ENCODE results near the gene AKR1B15. TPM values are rescaled to one million over a fixed set of nuclear protein-coding genes. Genes with fewer than 3 reads are reported as not detected.
"Not testable (repeated sequence)": the region's sequence is repeated elsewhere in the genome, so short reads cannot be mapped to it uniquely, and the experiment has no call there.

The AKR1B15 gene
- total RNA-seq, 2 experiments from 2014 or later = not detected

DNA sequence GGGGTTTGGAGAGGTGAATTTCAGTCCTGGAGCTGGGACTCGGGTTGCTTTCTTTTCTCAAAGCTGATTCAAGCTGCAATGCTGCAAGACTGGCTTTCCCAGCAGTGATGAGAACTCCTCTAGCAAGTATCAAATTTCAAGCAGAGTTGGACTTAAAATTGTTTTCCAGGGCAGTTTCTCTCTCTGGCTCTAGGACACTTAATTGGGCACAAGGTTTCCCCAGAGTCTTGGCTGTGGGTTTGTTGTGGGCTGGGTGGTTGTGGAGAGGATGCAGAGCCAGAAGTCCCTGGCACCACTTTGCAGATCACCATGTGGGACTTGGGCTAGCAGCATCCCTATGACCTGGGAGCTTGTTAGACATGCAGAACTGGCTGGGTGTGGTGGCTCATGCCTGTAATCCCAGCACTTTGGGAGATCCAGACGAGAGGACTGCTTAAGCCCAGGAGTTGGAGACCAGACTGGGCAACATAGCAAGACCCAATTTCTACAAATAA is 16.8 kb downstream of the AKR1B15 start:
- H3K4me3 ChIP-seq (ENCODE audit: low read length) = no peak overlapping the region
- H3K27ac ChIP-seq (ENCODE audit: low read depth in 1 of 2, low read length in 2 of 2) = no peak overlapping the region
- ATAC-seq (ENCODE audit: poor library complexity) = no peak
- H3K4me1 ChIP-seq (ENCODE audit: insufficient read depth, low read length) = peaks cover 7% of the 10 kb centered on the region
- TF ChIP-seq, protein P1, sequence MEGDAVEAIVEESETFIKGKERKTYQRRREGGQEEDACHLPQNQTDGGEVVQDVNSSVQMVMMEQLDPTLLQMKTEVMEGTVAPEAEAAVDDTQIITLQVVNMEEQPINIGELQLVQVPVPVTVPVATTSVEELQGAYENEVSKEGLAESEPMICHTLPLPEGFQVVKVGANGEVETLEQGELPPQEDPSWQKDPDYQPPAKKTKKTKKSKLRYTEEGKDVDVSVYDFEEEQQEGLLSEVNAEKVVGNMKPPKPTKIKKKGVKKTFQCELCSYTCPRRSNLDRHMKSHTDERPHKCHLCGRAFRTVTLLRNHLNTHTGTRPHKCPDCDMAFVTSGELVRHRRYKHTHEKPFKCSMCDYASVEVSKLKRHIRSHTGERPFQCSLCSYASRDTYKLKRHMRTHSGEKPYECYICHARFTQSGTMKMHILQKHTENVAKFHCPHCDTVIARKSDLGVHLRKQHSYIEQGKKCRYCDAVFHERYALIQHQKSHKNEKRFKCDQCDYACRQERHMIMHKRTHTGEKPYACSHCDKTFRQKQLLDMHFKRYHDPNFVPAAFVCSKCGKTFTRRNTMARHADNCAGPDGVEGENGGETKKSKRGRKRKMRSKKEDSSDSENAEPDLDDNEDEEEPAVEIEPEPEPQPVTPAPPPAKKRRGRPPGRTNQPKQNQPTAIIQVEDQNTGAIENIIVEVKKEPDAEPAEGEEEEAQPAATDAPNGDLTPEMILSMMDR (IDR thresholded peaks at IDR 0.05) = no peak
- peaks cover 0 to 10% of the 10 kb centered on the region in 2 experiments for H3K9me3 ChIP-seq (ENCODE audit: control insufficient read depth in 1 of 2, insufficient read depth in 1 of 2, low read length in 2 of 2)
- DNase-seq = no peak
- Mint-ChIP-seq H3K27me3 (no peaks in the 10 kb centered on the region), H3K4me1 (ENCODE audit: low read depth) (peaks cover 16% of the 10 kb centered on the region), H3K4me3 (no peak overlapping the region), H3K9me3 (peaks cover 4% of the 10 kb centered on the region), H3K36me3 (ENCODE audit: low read depth) (no peaks in the 10 kb centered on the region), H3K27ac (no peak overlapping the region)
- peaks cover 0 to 8% of the 10 kb centered on the region in 2 experiments for H3K27me3 ChIP-seq (ENCODE audit: control insufficient read depth in 1 of 2, insufficient read depth in 2 of 2, low read length in 2 of 2)
- ChIA-PET POLR2A (no interaction called here), CTCF (interaction anchor here (1.3 kb wide), 1 partner anchor 18 kb away, joined by 3 read pairs; no protein-coding TSS in a partner anchor)
- H3K36me3 ChIP-seq (ENCODE audit: insufficient read depth, low read length) = no peaks in the 10 kb centered on the region
- intact Hi-C loops (cut with DNase I, micrococcal nuclease) = no loop called here

DNA sequence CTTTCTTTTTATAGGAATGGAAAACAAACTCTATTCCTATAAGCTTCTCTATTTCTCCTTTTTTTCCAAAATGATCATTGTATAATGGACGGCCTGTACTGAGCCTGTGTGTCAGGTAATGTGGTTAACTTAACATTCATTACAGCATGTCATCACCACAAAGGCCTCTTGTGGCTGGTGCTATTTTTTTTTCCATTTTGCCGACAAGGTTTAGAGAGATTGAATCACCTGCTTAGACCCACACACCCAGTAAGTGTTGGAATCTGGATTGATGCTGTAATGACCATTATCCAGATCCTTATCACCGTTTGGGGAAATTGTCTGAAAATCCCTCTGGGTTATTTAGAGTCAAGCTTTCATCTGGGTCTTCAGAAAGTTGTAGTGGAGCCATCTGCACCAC is 18.5 kb downstream of the AKR1B15 start:
- CTCF ChIA-PET = no interaction called here
- H3K36me3 ChIP-seq (ENCODE audit: insufficient read depth, low read length) = no peaks in the 10 kb centered on the region

DNA sequence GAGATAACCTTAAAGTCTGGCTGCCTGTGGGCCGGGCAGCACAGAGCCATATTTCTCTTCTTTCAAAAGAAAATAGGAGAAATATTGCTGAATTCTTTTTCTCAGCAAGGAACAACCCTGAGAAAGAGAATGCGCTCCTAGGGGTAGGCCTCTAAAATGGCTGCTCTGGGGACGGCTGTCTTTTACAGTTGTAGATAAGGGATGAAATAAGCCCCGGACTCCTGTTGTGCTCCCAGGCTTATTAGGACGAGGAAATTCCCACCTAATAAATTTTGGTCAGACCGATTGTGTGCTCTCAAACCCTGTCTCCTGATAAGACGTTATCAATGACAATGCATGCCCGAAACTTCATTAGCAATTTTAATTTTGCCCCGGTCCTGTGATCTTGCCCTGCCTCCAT is 21.1 kb downstream of the AKR1B15 start:
- H3K4me3 Mint-ChIP-seq; H3K27me3 Mint-ChIP-seq; DNase-seq; H3K9me3 Mint-ChIP-seq; POLR2A ChIA-PET; H3K4me3 ChIP-seq (ENCODE audit: low read length); CTCF ChIA-PET; intact Hi-C loops (cut with DNase I, micrococcal nuclease); H3K36me3 Mint-ChIP-seq (ENCODE audit: low read depth); H3K4me1 ChIP-seq (ENCODE audit: insufficient read depth, low read length); H3K27ac ChIP-seq (ENCODE audit: low read depth in 1 of 2, low read length in 2 of 2); ATAC-seq (ENCODE audit: poor library complexity); H3K4me1 Mint-ChIP-seq (ENCODE audit: low read depth); H3K27me3 ChIP-seq (ENCODE audit: control insufficient read depth in 1 of 2, insufficient read depth in 2 of 2, low read length in 2 of 2); H3K36me3 ChIP-seq (ENCODE audit: insufficient read depth, low read length); H3K27ac Mint-ChIP-seq: not testable (repeated sequence)
- peaks cover 0 to 14% of the 10 kb centered on the region in 2 experiments for H3K9me3 ChIP-seq (ENCODE audit: control insufficient read depth in 1 of 2, insufficient read depth in 1 of 2, low read length in 2 of 2)

More for the DNA sequence above, 18.5 kb downstream of the AKR1B15 start:
- Mint-ChIP-seq H3K27me3 (no peaks in the 10 kb centered on the region), H3K4me3 (no peak overlapping the region), H3K9me3 (peaks cover 4% of the 10 kb centered on the region), H3K36me3 (ENCODE audit: low read depth) (no peaks in the 10 kb centered on the region), H3K27ac (no peak overlapping the region), H3K4me1 (ENCODE audit: low read depth) (peaks cover 6% of the 10 kb centered on the region)
- no peaks in the 10 kb centered on the region for H3K4me1 ChIP-seq (ENCODE audit: insufficient read depth, low read length)
- H3K27me3 ChIP-seq (ENCODE audit: control insufficient read depth in 1 of 2, insufficient read depth in 2 of 2, low read length in 2 of 2) = peaks cover 0 to 9% of the 10 kb centered on the region in 2 experiments
- TF ChIP-seq, protein P1 (IDR thresholded peaks at IDR 0.05) = no peak
- peaks cover 0 to 14% of the 10 kb centered on the region in 2 experiments for H3K9me3 ChIP-seq (ENCODE audit: control insufficient read depth in 1 of 2, insufficient read depth in 1 of 2, low read length in 2 of 2)
- DNase-seq (no peak), ATAC-seq (ENCODE audit: poor library complexity) (no peak)
- POLR2A ChIA-PET = no interaction called here
- H3K27ac ChIP-seq (ENCODE audit: low read depth in 1 of 2, low read length in 2 of 2) = no peak overlapping the region
- intact Hi-C loops (cut with DNase I, micrococcal nuclease) = no loop called here
- H3K4me3 ChIP-seq (ENCODE audit: low read length) = no peak overlapping the region

DNA sequence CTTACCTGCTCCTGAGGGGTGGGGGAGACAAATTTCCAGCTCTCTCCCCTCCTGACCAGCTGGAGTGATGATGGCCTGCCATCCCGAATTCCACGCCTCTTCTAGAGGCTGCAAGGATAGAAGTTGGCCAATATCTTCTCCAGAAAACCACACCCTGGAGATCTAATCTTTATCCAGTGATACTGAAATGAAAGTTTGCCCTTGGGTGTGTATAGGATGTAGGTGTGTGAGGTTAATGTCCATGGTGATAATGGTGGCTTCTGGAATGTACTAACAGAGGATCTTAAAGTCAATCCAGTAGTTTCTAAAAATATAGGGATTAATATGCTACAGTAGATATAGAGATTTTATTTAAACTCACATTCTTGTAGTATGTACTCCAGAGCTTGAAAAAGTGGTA is 22.2 kb downstream of the AKR1B15 start:
- ChIA-PET CTCF (no interaction called here), POLR2A (no interaction called here)
- Mint-ChIP-seq H3K4me3 (no peak overlapping the region), H3K27ac (no peak overlapping the region), H3K9me3 (no peaks in the 10 kb centered on the region), H3K36me3 (ENCODE audit: low read depth) (no peaks in the 10 kb centered on the region), H3K4me1 (ENCODE audit: low read depth) (no peaks in the 10 kb centered on the region), H3K27me3 (peaks cover 5% of the 10 kb centered on the region)
- TF ChIP-seq, protein P1 (IDR thresholded peaks at IDR 0.05) = no peak
- Histone ChIP-seq H3K27me3 (ENCODE audit: control insufficient read depth in 1 of 2, insufficient read depth in 2 of 2, low read length in 2 of 2) (peaks cover 0 to 9% of the 10 kb centered on the region in 2 experiments), H3K36me3 (ENCODE audit: insufficient read depth, low read length) (no peaks in the 10 kb centered on the region), H3K27ac (ENCODE audit: low read depth in 1 of 2, low read length in 2 of 2) (no peak overlapping the region), H3K4me1 (ENCODE audit: insufficient read depth, low read length) (no peaks in the 10 kb centered on the region), H3K4me3 (ENCODE audit: low read length) (no peak overlapping the region), H3K9me3 (ENCODE audit: control insufficient read depth in 1 of 2, insufficient read depth in 1 of 2, low read length in 2 of 2) (peaks cover 0 to 14% of the 10 kb centered on the region in 2 experiments)
- intact Hi-C loops (cut with DNase I, micrococcal nuclease) = no loop called here
- ATAC-seq (ENCODE audit: poor library complexity) (no peak), DNase-seq (no peak)

All from CD4-positive, alpha-beta T cell (primary cell).